GM12878 (cell line): ENCODE data around the gene PID1.

ENCODE experiments used
- CBFB ChIP-seq: IDR thresholded peaks from 2 replicates; pipeline ENCODE4 v1.6.1; 2016; ENCODE audit warnings: antibody characterized with exemption, low read depth
- EZH2 ChIP-seq: IDR thresholded peaks from 2 replicates; pipeline ENCODE4 v1.6.1; 2012; ENCODE audit warnings: low read depth, mild to moderate bottlenecking, control low read depth, inconsistent platforms, low read length, borderline replicate concordance; ENCODE audit not compliant: control insufficient read depth
- FOXM1 ChIP-seq: IDR thresholded peaks from 2 replicates; pipeline ENCODE4 v1.6.1; 2012; ENCODE audit warnings: low read depth, mild to moderate bottlenecking, inconsistent platforms, low read length, moderate library complexity
- MAX ChIP-seq: IDR thresholded peaks from 2 replicates; pipeline ENCODE4 v1.6.1; 2012; ENCODE audit warnings: low read depth, low read length, improper control_type of control experiment
- MEF2A ChIP-seq: IDR thresholded peaks from 2 replicates; pipeline ENCODE4 v1.6.1; 2011; ENCODE audit warnings: low read depth, mild to moderate bottlenecking, low read length, moderate library complexity; ENCODE audit not compliant: insufficient read depth
- MEF2B ChIP-seq: fragments of 450-650 bp; IDR thresholded peaks from 2 replicates; pipeline ENCODE4 v1.6.1; 2018; ENCODE audit warnings: mild to moderate bottlenecking, moderate library complexity; ENCODE audit not compliant: partially characterized antibody, poor library complexity, severe bottlenecking
- MYB ChIP-seq: fragments of 150-350 bp; IDR thresholded peaks from 2 replicates; pipeline ENCODE4 v1.6.1; 2014; ENCODE audit warnings: mild to moderate bottlenecking, low read depth, low read length, borderline replicate concordance
- NR2C2 ChIP-seq: IDR thresholded peaks from 2 replicates; pipeline ENCODE4 v1.6.1; 2011; ENCODE audit warnings: borderline replicate concordance, low read depth; ENCODE audit not compliant: control insufficient read depth, insufficient read length
- PKNOX1 ChIP-seq: fragments of 450-650 bp; IDR thresholded peaks from 2 replicates; pipeline ENCODE4 v1.6.1; 2016; ENCODE audit warnings: mild to moderate bottlenecking
- POLR2A ChIP-seq: IDR thresholded peaks from 2 replicates; pipeline ENCODE4 v1.6.1; 2011; ENCODE audit warnings: low read depth, mild to moderate bottlenecking, low read length
- REST ChIP-seq: IDR thresholded peaks from 2 replicates; pipeline ENCODE4 v1.6.1; 2012; ENCODE audit warnings: mild to moderate bottlenecking, low read depth, low read length
- SMC3 ChIP-seq: IDR thresholded peaks from 2 replicates; pipeline ENCODE4 v1.6.1; 2011; ENCODE audit warnings: low read length, improper control_type of control experiment, borderline replicate concordance
- ZBTB11 ChIP-seq: fragments of 450-650 bp; formaldehyde crosslinking; IDR thresholded peaks from 2 replicates; pipeline ENCODE4 v1.5.0; 2022; ENCODE audit warnings: mild to moderate bottlenecking, missing genetic modification characterization
- ZBTB40 ChIP-seq: fragments of 450-650 bp; IDR thresholded peaks from 2 replicates; pipeline ENCODE4 v1.6.1; 2016; ENCODE audit warnings: mild to moderate bottlenecking, moderate library complexity, borderline replicate concordance

GRCh38 chr2:229064749-229065148, 206.3 kb downstream of the PID1 start:
- TF ChIP-seq POLR2A (no peak), CBFB (no peak), PKNOX1 (no peak), EZH2 (no peak), SMC3 (no peak), ZBTB11 (CRISPR knock-in tag) (no peak), NR2C2 (no peak), MAX (no peak), MYB (no peak), MEF2B (no peak), ZBTB40 (no peak), MEF2A (no peak), REST (no peak), FOXM1 (no peak)
